ENCODE measurements around the gene ACAA1. TPM values are rescaled to one million over a fixed set of nuclear protein-coding genes. Genes with fewer than 3 reads are reported as not detected.
"Not testable (repeated sequence)": the region's sequence is repeated elsewhere in the genome, so short reads cannot be mapped to it uniquely, and the experiment has no call there.

ACAA1 gene
- total RNA-seq, 1 experiment from 2014 or later, result 12.5 TPM

- not testable (repeated sequence) for DNase-seq (ENCODE audit: low read depth)
These were observed 53.7 kb downstream of the ACAA1 start for GRCh38 chr3:38083254-38083653.

GRCh38 chr3:38082296-38082695 is 54.6 kb downstream of the ACAA1 start:
- DNase-seq (ENCODE audit: low read depth), result not testable (repeated sequence)

- not testable (repeated sequence) for DNase-seq (ENCODE audit: low read depth)
These were observed 59.9 kb downstream of the ACAA1 start for GRCh38 chr3:38077073-38077472.

Other genes with a start within 250 kb of the ACAA1 start
- gene VILL, start 146.3 kb downstream of the ACAA1 start, total RNA-seq (2014; rRNA removed; shearing (Covaris generic)), result 3.3 and 3.5 TPM in 2 replicates
- 3.5 and 4.1 TPM in 2 replicates for gene PLCD1, start 107.5 kb downstream of the ACAA1 start, total RNA-seq (2014; rRNA removed; shearing (Covaris generic))
- not detected in 2 replicates for gene DLEC1, start 97.9 kb downstream of the ACAA1 start, total RNA-seq (2014; rRNA removed; shearing (Covaris generic))
- gene MYD88, start 1.5 kb upstream of the ACAA1 start, total RNA-seq (2014; rRNA removed; shearing (Covaris generic)), result 3.2 and 4.4 TPM in 2 replicates
- 50.9 and 58.8 TPM in 2 replicates for gene OXSR1, start 28.4 kb upstream of the ACAA1 start, total RNA-seq (2014; rRNA removed; shearing (Covaris generic))
- 0.29 TPM in 1 of 2 replicates, not detected in the other for gene SLC22A13, start 128.7 kb upstream of the ACAA1 start, total RNA-seq (2014; rRNA removed; shearing (Covaris generic))
- gene SLC22A14, start 145.2 kb upstream of the ACAA1 start, total RNA-seq (2014; rRNA removed; shearing (Covaris generic)), result 0.12 and 0.20 TPM in 2 replicates
- 7.1 and 7.3 TPM in 2 replicates for gene XYLB, start 209.7 kb upstream of the ACAA1 start, total RNA-seq (2014; rRNA removed; shearing (Covaris generic))